Heart right ventricle (tissue), 16 donors: ENCODE data around the gene STX18. TPM values are rescaled to one million over a fixed set of nuclear protein-coding genes. Genes with fewer than 3 reads are reported as not detected.

Experiments
- ATAC-seq, 8 donors: fragments of 200-7000 bp; cut with Tn5 transposase; one replicate each; pipeline ENCODE4 v1.9.1; 2020; ENCODE audit warnings: mild to moderate bottlenecking in 8 of 8, moderate library complexity in 8 of 8, moderate number of reproducible peaks in 1 of 8
- DNase-seq, 2 donors: peaks; one replicate each; pipeline ENCODE4 v3.0.0-alpha.2; 2020
- H3K27ac ChIP-seq, 10 donors: fragments of 200-600 bp; sonication (generic) in 2 of 10; one replicate each; pipeline versions ENCODE4 v1.5.0 to v1.8.0; 2020 to 2022; ENCODE audit warnings: mild to moderate bottlenecking in 3 of 10
- H3K27me3 ChIP-seq, 7 donors: fragments of 200-600 bp; one replicate each; pipeline ENCODE4 v1.8.0; 2021 to 2022; ENCODE audit warnings: mild to moderate bottlenecking in 2 of 7
- H3K36me3 ChIP-seq, 9 donors: fragments of 200-600 bp; sonication (generic) in 1 of 9; one replicate each; pipeline versions ENCODE4 v1.5.0 to v1.8.0; 2020 to 2022; ENCODE audit warnings: mild to moderate bottlenecking in 2 of 9
- H3K4me1 ChIP-seq, 9 donors: fragments of 200-600 bp; sonication (generic) in 1 of 9; one replicate each; pipeline versions ENCODE4 v1.5.0 to v1.8.0; 2020 to 2022; ENCODE audit warnings: mild to moderate bottlenecking in 4 of 9
- H3K4me3 ChIP-seq, 10 donors: fragments of 200-600 bp; sonication (generic) in 2 of 10; one replicate each; pipeline versions ENCODE4 v1.5.0 to v1.8.0; 2020 to 2022; ENCODE audit warnings: mild to moderate bottlenecking in 7 of 10, moderate library complexity in 2 of 10
- H3K9me3 ChIP-seq, 11 donors: fragments of 200-600 bp in 10 of 11; sonication (generic) in 2 of 11; one replicate each; pipeline versions ENCODE4 v1.5.0 to v1.8.0; 2013 to 2022; ENCODE audit warnings: mild to moderate bottlenecking in 2 of 11, control low read depth in 1 of 11, moderate library complexity in 1 of 11
- WGBS, 2 donors: extraction: QIAGEN DNeasy Blood & Tissue Kit; methylation state at CpG; one replicate each; pipeline ENCODE4 v1.1.7; 2013; ENCODE audit warnings: inconsistent platforms in 1 of 2; 5-methylcytosine and 5-hydroxymethylcytosine counted together
- intact Hi-C, 10 donors: fragments of 100-400 bp; cut with DNase I; formaldehyde crosslinking; loops; one replicate each; pipeline versions ENCODE4 v1.11.1 to v1.14.2; 2022
- polyA plus RNA-seq, 2 donors: library from polyadenylated mRNA; stranded (reverse); fragments of 200-250 nt; gene quantifications; one replicate each; pipeline ENCODE4 v1.2.3, GENCODE V29; 2013
- total RNA-seq, 10 donors: library from RNA; stranded (reverse); fragmentation: NEBNext Ultra II Directional in 3 of 10; extraction: Animal tissue kit (Norgen Biotek cat#: 25700) in 3 of 10; gene quantifications; one replicate each; pipeline versions ENCODE4 v1.2.1 to v1.2.4, GENCODE V29; 2021 to 2023
- TF ChIP-seq, protein P1 (sequence below), 9 donors: fragments of 200-600 bp; sonication (generic) in 2 of 9; IDR thresholded peaks; one replicate each; pipeline versions ENCODE4 v1.5.0 to v1.8.0; 2021 to 2022; ENCODE audit warnings: antibody characterized with exemption in 9 of 9, mild to moderate bottlenecking in 5 of 9, moderate library complexity in 1 of 9
- donor health status: Arrhythmogenic right ventricular cardiomyopathy.
- donor health status: ischemic (EF 13 %, LVEDD 7.1; RV severe dilation, severe dysfunction).
- donor health status: healthy with polysubstance abuse.
- donor health status: DM: no; HTN: yes; CAD: no.
- donor health status: DM: no; HTN: no; CAD: no.
- donor health status: ischemic (EF 25% LVEDD 6.9; RV normal size, moderate dysfunction).
- donor health status: ischemic (EF 25% LVEDD 5.7; RV mildly dilated, moderate dysfunction).
- donor health status: healthy.
- donor health status: DM: yes; HTN: yes; CAD: no.
- donor health status: Ischemic cardiomyopathy.
- donor health status: ischemic (EF 35%, LVEDD 5.7; RV mildly dilated, moderate dysfunction).
- donor health status: nonischemic (EF 11% LVEDD 7.7; RV severe dilation, severe dysfunction).
- donor health status: DM: yes; HTN: yes; CAD: no.
- donor health status: PGD.
- donor health status: ischemic (EF 29% LVEDD 5.4; RV normal size, mild dysfunction).
- donor health status: nonischemic (EF 23%, LVEDD 6.1; RV moderate dilation, normal function).

STX18 gene
- total and polyA plus RNA-seq, 12 donors: 13.5 to 24.5 (median 18.2) TPM

DNA sequence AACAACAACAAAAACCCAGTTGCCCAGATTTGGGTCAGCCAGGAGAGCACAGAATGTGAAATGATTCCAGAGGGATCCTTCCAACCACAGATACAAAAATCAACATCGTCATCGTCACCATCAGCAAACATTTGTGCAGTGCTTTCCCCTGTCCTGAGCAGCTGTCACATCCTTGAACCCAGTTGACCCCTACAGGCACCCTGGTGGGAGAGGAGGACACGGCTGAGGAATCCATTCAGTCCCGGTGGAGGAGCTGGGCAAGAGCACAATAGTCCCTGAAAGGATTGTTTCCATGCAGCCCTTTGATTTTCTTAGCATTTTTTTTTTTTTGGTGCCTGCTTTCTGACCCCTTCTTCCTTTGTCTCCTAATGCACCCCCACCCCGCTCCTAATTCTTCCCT, 37.1 kb upstream of the STX18 start:
- no peaks in the 10 kb centered on the region for H3K36me3 ChIP-seq
- DNase-seq (no peak), ATAC-seq (no peak)
- H3K27me3 ChIP-seq: peaks cover 0 to 3% (median 0%) of the 10 kb centered on the region in 7 donors
- intact Hi-C loops: no loop called here
- 56 to 75% methylated on average over 5 of the region's 5 CpGs for WGBS, 2 donors
- no peak overlapping the region for H3K27ac ChIP-seq
- H3K4me1 ChIP-seq: peaks cover 0 to 9% (median 0%) of the 10 kb centered on the region in 9 donors
- no peak overlapping the region for H3K4me3 ChIP-seq
- no peaks in the 10 kb centered on the region for H3K9me3 ChIP-seq
- TF ChIP-seq, protein P1, sequence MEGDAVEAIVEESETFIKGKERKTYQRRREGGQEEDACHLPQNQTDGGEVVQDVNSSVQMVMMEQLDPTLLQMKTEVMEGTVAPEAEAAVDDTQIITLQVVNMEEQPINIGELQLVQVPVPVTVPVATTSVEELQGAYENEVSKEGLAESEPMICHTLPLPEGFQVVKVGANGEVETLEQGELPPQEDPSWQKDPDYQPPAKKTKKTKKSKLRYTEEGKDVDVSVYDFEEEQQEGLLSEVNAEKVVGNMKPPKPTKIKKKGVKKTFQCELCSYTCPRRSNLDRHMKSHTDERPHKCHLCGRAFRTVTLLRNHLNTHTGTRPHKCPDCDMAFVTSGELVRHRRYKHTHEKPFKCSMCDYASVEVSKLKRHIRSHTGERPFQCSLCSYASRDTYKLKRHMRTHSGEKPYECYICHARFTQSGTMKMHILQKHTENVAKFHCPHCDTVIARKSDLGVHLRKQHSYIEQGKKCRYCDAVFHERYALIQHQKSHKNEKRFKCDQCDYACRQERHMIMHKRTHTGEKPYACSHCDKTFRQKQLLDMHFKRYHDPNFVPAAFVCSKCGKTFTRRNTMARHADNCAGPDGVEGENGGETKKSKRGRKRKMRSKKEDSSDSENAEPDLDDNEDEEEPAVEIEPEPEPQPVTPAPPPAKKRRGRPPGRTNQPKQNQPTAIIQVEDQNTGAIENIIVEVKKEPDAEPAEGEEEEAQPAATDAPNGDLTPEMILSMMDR (IDR thresholded peaks at IDR 0.05): no peak

GRCh38 chr4:4577359-4577875, 35.6 kb upstream of the STX18 start:
- no peaks in the 10 kb centered on the region for H3K9me3 ChIP-seq
- no peak overlapping the region for H3K4me3 ChIP-seq
- 42 to 100% methylated on average over 1 of the region's 1 CpG for WGBS, 2 donors
- intact Hi-C loops: no loop called here
- no peaks in the 10 kb centered on the region for H3K36me3 ChIP-seq
- H3K27ac ChIP-seq: no peak overlapping the region
- TF ChIP-seq, protein P1 (IDR thresholded peaks at IDR 0.05): no peak
- H3K4me1 ChIP-seq: peaks cover 0 to 9% (median 0%) of the 10 kb centered on the region in 9 donors
- ATAC-seq (no peak), DNase-seq (no peak)
- H3K27me3 ChIP-seq: peaks cover 0 to 3% (median 0%) of the 10 kb centered on the region in 7 donors

DNA sequence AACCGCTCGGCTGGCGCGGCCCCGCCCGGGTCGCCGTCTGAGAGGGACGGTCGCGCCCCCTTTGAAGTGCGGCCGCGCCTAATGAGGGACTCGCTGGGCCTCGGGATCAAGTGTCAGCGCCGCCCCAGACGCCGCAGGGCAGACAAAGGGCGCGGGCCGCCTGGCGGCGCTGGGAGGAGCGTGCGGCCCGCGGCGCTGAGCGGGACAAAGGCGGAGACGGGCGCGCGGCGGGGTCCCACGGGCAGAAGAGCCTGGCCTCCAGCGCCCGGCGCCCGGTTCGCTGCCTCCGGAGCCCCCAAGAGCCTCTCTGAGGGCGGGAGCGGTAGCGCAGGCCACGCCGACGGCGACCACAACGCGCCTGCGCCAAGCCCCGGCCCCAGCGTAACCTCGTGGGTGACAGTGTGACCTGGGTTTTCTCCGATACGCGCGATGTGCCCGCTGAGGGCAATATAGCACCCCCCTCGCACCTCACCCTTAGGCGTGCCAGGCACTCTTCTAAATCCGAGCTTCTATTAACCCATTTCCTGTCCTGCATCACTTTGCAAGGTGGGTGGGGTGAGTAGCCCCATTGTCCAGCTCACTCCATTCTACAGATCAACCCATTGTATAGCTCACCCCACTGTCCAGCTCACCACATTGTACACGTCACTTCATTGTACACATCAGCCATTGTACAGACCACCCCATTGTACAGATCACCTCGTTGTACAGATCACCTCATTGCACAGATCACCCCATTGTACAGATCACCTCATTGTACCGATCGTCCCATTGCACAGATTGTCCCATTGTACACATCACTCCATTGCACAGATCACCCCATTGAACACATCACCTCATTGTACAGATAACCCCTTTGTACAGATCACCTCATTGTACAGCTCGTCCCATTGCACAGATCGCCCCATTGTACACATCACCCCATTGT, 33.7 kb upstream of the STX18 start:
- H3K27me3 ChIP-seq: peaks cover 0 to 3% (median 0%) of the 10 kb centered on the region in 7 donors
- H3K4me3 ChIP-seq: peak overlapping the region; percentile 53 to 83 (median 71)
- no peaks in the 10 kb centered on the region for H3K36me3 ChIP-seq
- H3K9me3 ChIP-seq: no peaks in the 10 kb centered on the region
- peak overlapping the region; percentile 59 to 92 (median 74) for H3K27ac ChIP-seq
- DNase-seq (peak; percentile 42 to 73), ATAC-seq (peak; percentile 86 to 93 (median 90))
- peaks cover 0 to 9% (median 0%) of the 10 kb centered on the region in 9 donors for H3K4me1 ChIP-seq
- TF ChIP-seq, protein P1 (IDR thresholded peaks at IDR 0.05): peak; percentile 35 to 66 (median 56)
- intact Hi-C loops: no loop called here
- 9% methylated on average over 70 to 71 of the region's 71 CpGs for WGBS, 2 donors

GRCh38 chr4:4574792-4575191, 32.9 kb upstream of the STX18 start:
- TF ChIP-seq, protein P1 (IDR thresholded peaks at IDR 0.05): no peak
- no peaks in the 10 kb centered on the region for H3K36me3 ChIP-seq
- DNase-seq (peak; percentile 50 to 65), ATAC-seq (peak; percentile 50 to 90 (median 77))
- peaks cover 0 to 9% (median 0%) of the 10 kb centered on the region in 9 donors for H3K4me1 ChIP-seq
- H3K9me3 ChIP-seq: peaks cover 0 to 5% (median 0%) of the 10 kb centered on the region in 11 donors
- WGBS, 2 donors: 5 to 11% methylated on average over 8 of the region's 8 CpGs
- H3K27ac ChIP-seq: peak overlapping the region; percentile 59 to 92 (median 74)
- peaks cover 0 to 3% (median 0%) of the 10 kb centered on the region in 7 donors for H3K27me3 ChIP-seq
- intact Hi-C loops: no loop called here
- peak overlapping the region; percentile 53 to 83 (median 71) for H3K4me3 ChIP-seq
